Neural cell (in vitro differentiated cells): ENCODE measurements around the gene APP. TPM values are rescaled to one million over a fixed set of nuclear protein-coding genes. Genes with fewer than 3 reads are reported as not detected.

Experiments used
- H2AFZ ChIP-seq: fragments of 200-600, 300-800 bp; sonication (generic), shearing (Covaris generic); 2 replicates; pipeline ENCODE4 v1.6.0; 2014; ENCODE audit warnings: low read depth, mild to moderate bottlenecking, antibody characterized with exemption, low read length, moderate library complexity
- H3F3A ChIP-seq: fragments of 200-600 bp; shearing (Covaris generic); 2 replicates; pipeline ENCODE4 v1.6.1; 2016; ENCODE audit warnings: mild to moderate bottlenecking, moderate library complexity, mixed read lengths, antibody characterized with exemption, low read length; ENCODE audit not compliant: insufficient read depth, poor library complexity, severe bottlenecking
- H3K27ac ChIP-seq: fragments of 200-600, 300-800 bp; sonication (generic), shearing (Covaris generic); 2 replicates; pipeline ENCODE4 v1.5.1; 2014; ENCODE audit warnings: mild to moderate bottlenecking, low read length, moderate library complexity
- H3K27me3 ChIP-seq: fragments of 300-800, 200-600 bp; sonication (generic), shearing (Covaris generic); 2 replicates; pipeline ENCODE4 v1.6.0; 2014; ENCODE audit warnings: mild to moderate bottlenecking, low read depth, low read length, moderate library complexity; ENCODE audit not compliant: insufficient read depth
- H3K36me3 ChIP-seq: fragments of 300-800, 200-600 bp; sonication (generic), shearing (Covaris generic); 2 replicates; pipeline ENCODE4 v1.5.1; 2014; ENCODE audit warnings: mild to moderate bottlenecking, antibody characterized with exemption, low read length, moderate library complexity; ENCODE audit not compliant: insufficient read depth
- H3K4me2 ChIP-seq: fragments of 300-800, 200-600 bp; sonication (generic), shearing (Covaris generic); 2 replicates; pipeline ENCODE4 v1.6.0; 2014; ENCODE audit warnings: mild to moderate bottlenecking, low read length
- H3K4me3 ChIP-seq: fragments of 300-800, 200-600 bp; sonication (generic), shearing (Covaris generic); 2 replicates; pipeline ENCODE4 v1.5.1; 2014; ENCODE audit warnings: mild to moderate bottlenecking, low read length, moderate library complexity
- H3K79me2 ChIP-seq: fragments of 200-600 bp; shearing (Covaris generic); replicated peaks from 2 replicates; pipeline ENCODE4 v1.6.0; 2014; ENCODE audit warnings: mild to moderate bottlenecking, low read length, moderate library complexity; ENCODE audit not compliant: insufficient read depth
- H3K9ac ChIP-seq: fragments of 300-800, 200-600 bp; sonication (generic), shearing (Covaris generic); 2 replicates; pipeline ENCODE4 v1.6.1; 2016; ENCODE audit warnings: mild to moderate bottlenecking, low read length, mixed read lengths
- H3K9me2 ChIP-seq: fragments of 200-600 bp; shearing (Covaris generic); 2 replicates; pipeline ENCODE4 v1.6.1; 2016; ENCODE audit warnings: mild to moderate bottlenecking, low read length, mixed read lengths; ENCODE audit not compliant: insufficient read depth
- H3K9me3 ChIP-seq: fragments of 200-600, 300-800 bp; sonication (generic), shearing (Covaris generic); 2 replicates; pipeline ENCODE4 v1.6.1; 2016; ENCODE audit warnings: mild to moderate bottlenecking, mixed run types, low read length, moderate library complexity, mixed read lengths
- H4K20me1 ChIP-seq: fragments of 200-600 bp; shearing (Covaris generic); 2 replicates; pipeline ENCODE4 v1.6.1; 2016; ENCODE audit warnings: mild to moderate bottlenecking, mixed run types; ENCODE audit not compliant: insufficient read depth
- CTCF ChIP-seq: fragments of 450-650 bp; IDR thresholded peaks from 2 replicates; pipeline ENCODE4 v1.5.1; 2014; ENCODE audit warnings: antibody characterized with exemption, mild to moderate bottlenecking, moderate library complexity; ENCODE audit not compliant: poor library complexity, severe bottlenecking
- EZH2 ChIP-seq: fragments of 200-600, 300-800 bp; shearing (Covaris generic), sonication (generic); IDR thresholded peaks from 2 replicates; pipeline ENCODE4 v1.6.1; 2014; ENCODE audit warnings: antibody characterized with exemption, low read length, borderline replicate concordance, mild to moderate bottlenecking; ENCODE audit not compliant: insufficient read depth, poor library complexity, severe bottlenecking
- MXI1 ChIP-seq: fragments of 450-650 bp; conservative IDR thresholded peaks from 2 replicates; pipeline ENCODE4 v1.6.1; 2014; ENCODE audit warnings: antibody characterized with exemption, mild to moderate bottlenecking; ENCODE audit not compliant: poor library complexity, severe bottlenecking
- POLR2AphosphoS5 ChIP-seq: IDR thresholded peaks from 2 replicates; pipeline ENCODE4 v1.6.1; 2012
- RAD21 ChIP-seq: fragments of 450-650 bp; conservative IDR thresholded peaks from 2 replicates; pipeline ENCODE4 v1.6.1; 2014; ENCODE audit warnings: antibody characterized with exemption, mild to moderate bottlenecking, moderate library complexity
- REST ChIP-seq: IDR thresholded peaks from 2 replicates; pipeline ENCODE4 v1.6.1; 2012; ENCODE audit warnings: borderline replicate concordance
- SMC3 ChIP-seq: fragments of 450-650 bp; conservative IDR thresholded peaks from 2 replicates; pipeline ENCODE4 v1.6.1; 2014; ENCODE audit warnings: antibody characterized with exemption, mild to moderate bottlenecking, moderate library complexity; ENCODE audit not compliant: poor library complexity
- TAF1 ChIP-seq: IDR thresholded peaks from 2 replicates; pipeline ENCODE4 v1.6.1; 2012; ENCODE audit warnings: low read depth
- polyA plus RNA-seq: library from polyadenylated mRNA; depleted of rRNA; stranded (reverse); fragments of >200 nt; gene quantifications from 2 replicates; pipeline ENCODE4 v1.2.3, GENCODE V29; 2014

Gene APP
- polyA plus RNA-seq, 1 donor from 2014 or later, result 470 TPM

GRCh38 chr21:26020510-26020909 lies 150.1 kb downstream of the APP start:
- Histone ChIP-seq H4K20me1 (no peaks in the 10 kb centered on the region), H3K27me3 (no peaks in the 10 kb centered on the region), H3K27ac (no peak overlapping the region), H2AFZ (no peak overlapping the region), H3K36me3 (peaks cover 7% of the 10 kb centered on the region), H3K9me3 (no peaks in the 10 kb centered on the region), H3K4me2 (no peak overlapping the region), H3F3A (no peaks in the 10 kb centered on the region), H3K9me2 (no peaks in the 10 kb centered on the region), H3K4me3 (no peak overlapping the region), H3K9ac (no peak overlapping the region), H3K79me2 (peaks cover 15% of the 10 kb centered on the region)
- TF ChIP-seq TAF1 (no peak), RAD21 (no peak), MXI1 (no peak), CTCF (no peak), POLR2AphosphoS5 (no peak)

DNA sequence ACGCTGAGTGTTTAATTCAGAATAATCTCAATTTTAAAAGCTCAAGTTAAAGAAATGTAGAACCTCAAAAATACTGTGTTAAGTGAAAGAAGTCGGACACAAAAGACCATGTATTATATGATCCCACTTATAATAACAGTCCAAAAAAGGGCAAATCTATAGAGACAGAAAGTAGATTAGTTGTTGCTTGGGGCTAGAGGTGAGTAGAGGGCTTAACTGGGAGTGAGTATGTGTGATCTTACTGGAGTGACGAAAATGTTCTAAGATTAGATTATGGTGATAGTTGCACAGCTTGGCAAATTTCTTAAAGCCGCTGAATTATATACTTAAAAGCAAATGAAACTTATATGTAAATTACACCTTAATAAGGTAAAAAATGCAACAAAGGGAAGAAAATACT lies 150.5 kb downstream of the APP start:
- H3K9me3 ChIP-seq, result no peaks in the 10 kb centered on the region
- no peaks in the 10 kb centered on the region for H3K9me2 ChIP-seq
- H3K4me2 ChIP-seq, result no peak overlapping the region
- H2AFZ ChIP-seq, result no peak overlapping the region
- no peaks in the 10 kb centered on the region for H4K20me1 ChIP-seq
- H3K79me2 ChIP-seq, result peaks cover 14% of the 10 kb centered on the region
- H3K36me3 ChIP-seq, result peaks cover 7% of the 10 kb centered on the region
- H3K27me3 ChIP-seq, result no peaks in the 10 kb centered on the region
- no peaks in the 10 kb centered on the region for H3F3A ChIP-seq
- TF ChIP-seq CTCF (no peak), REST (no peak), SMC3 (no peak), EZH2 (no peak), MXI1 (no peak), RAD21 (no peak), POLR2AphosphoS5 (no peak), TAF1 (no peak)
- no peak overlapping the region for H3K4me3 ChIP-seq
- H3K27ac ChIP-seq, result no peak overlapping the region
- H3K9ac ChIP-seq, result no peak overlapping the region
